ENCODE data around the gene PASD1. TPM values are rescaled to one million over a fixed set of nuclear protein-coding genes. Genes with fewer than 3 reads are reported as not detected.
A peak's percentile ranks its signal among the peaks of the same experiment; 100 is the strongest.

PASD1 gene
- total and polyA plus RNA-seq, 11 donors = 0.06 TPM; not detected in 10

DNA sequence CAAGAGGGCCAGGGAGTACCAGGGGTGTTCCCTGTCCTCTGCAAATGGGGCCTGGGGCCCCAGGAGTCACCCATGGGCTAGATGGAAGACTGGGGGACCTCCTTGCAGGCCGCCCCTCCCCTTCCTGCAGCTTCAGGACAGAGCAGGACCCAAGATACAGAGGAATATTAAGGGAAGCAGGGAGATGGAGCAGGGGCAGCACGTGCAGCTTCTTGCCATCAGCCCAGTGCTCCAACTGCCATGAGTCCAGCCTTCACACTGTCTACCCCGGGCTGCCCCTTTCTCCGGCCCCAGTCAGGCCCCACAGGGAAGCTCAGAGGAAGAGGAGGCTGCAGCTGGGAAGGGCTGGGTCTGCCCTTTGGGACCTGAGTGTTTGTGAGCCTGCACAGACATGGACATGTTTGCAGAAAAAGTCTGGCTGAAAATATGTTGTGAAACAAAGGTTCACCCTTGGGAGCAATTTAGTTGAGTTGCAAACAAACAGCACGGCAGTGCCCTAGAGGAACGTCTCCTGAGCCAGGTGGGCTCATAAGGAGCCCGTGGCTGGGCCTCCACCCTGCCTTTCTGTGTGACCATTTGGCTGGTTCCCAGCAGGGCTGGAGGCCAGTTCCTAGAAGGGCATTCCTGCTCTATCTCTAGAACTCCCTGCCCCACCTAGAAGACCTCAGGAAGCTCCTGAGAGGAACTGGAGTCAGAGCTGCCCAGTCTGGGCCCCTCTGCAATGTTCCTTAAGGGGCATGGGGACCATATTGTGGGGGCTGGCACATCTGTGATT, 161.3 kb downstream of the PASD1 start:
- Histone ChIP-seq H3K27ac (peak overlapping the region in 5 of 12 donors; percentile 42 to 75 (median 68)), H3K4me1 (peaks cover 0 to 26% (median 2%) of the 10 kb centered on the region in 12 donors), H3K4me3 (no peak overlapping the region), H3K9me3 (no peaks in the 10 kb centered on the region), H3K27me3 (peaks cover 0 to 2% (median 0%) of the 10 kb centered on the region in 9 donors), H3K36me3 (no peaks in the 10 kb centered on the region)
- DNase-seq (peak in 1 of 5 donors; percentile 22), ATAC-seq (peak in 1 of 4 donors; percentile 29)
- intact Hi-C loops (cut with DNase I) = loop anchor here in 3 of 10 donors (5.0 kb wide), 2 partner anchors 217 to 572 kb away; no protein-coding TSS in a partner anchor
- TF ChIP-seq, protein P1, sequence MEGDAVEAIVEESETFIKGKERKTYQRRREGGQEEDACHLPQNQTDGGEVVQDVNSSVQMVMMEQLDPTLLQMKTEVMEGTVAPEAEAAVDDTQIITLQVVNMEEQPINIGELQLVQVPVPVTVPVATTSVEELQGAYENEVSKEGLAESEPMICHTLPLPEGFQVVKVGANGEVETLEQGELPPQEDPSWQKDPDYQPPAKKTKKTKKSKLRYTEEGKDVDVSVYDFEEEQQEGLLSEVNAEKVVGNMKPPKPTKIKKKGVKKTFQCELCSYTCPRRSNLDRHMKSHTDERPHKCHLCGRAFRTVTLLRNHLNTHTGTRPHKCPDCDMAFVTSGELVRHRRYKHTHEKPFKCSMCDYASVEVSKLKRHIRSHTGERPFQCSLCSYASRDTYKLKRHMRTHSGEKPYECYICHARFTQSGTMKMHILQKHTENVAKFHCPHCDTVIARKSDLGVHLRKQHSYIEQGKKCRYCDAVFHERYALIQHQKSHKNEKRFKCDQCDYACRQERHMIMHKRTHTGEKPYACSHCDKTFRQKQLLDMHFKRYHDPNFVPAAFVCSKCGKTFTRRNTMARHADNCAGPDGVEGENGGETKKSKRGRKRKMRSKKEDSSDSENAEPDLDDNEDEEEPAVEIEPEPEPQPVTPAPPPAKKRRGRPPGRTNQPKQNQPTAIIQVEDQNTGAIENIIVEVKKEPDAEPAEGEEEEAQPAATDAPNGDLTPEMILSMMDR (IDR thresholded peaks at IDR 0.05) = no peak
- no peak for TF ChIP-seq POLR2A (IDR thresholded peaks at IDR 0.05)
- 37 to 43% (median 40%) methylated on average over 7 of the region's 7 CpGs for WGBS, 4 donors

DNA sequence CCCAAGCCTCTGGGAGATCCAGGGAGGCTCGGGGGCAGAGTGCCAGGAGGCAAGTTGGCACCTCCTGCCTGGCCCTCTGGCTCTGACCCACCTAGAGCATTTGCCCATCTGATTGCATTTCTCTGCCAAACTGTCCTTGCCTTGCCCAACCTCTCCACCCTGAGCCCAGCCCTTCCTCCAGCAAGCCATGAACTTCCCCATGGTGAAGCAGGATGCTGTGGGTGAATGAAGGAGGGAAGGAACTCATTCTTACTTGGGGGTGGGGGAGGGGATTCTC, 161.8 kb downstream of the PASD1 start:
- Histone ChIP-seq H3K27ac (peak overlapping the region in 5 of 12 donors; percentile 30 to 75 (median 59)), H3K4me1 (peaks cover 0 to 26% (median 2%) of the 10 kb centered on the region in 12 donors), H3K4me3 (no peak overlapping the region), H3K9me3 (no peaks in the 10 kb centered on the region), H3K27me3 (peaks cover 0 to 2% (median 0%) of the 10 kb centered on the region in 9 donors), H3K36me3 (no peaks in the 10 kb centered on the region)
- 14 to 46% (median 18%) methylated on average over 1 of the region's 1 CpG for WGBS, 4 donors
- no peak for ATAC-seq
- no peak for TF ChIP-seq POLR2A (IDR thresholded peaks at IDR 0.05)
- TF ChIP-seq, protein P1 (IDR thresholded peaks at IDR 0.05) = no peak
- no peak for DNase-seq
- intact Hi-C loops (cut with DNase I) = no loop called here

Other genes starting within 250 kb of the PASD1 start
- 10 to 100 TPM; 13.9 to 25.8 (median 21.1) TPM for gene VMA21, start 166.5 kb upstream of the PASD1 start, total RNA-seq
- 10 to 100 TPM in 1 of 2 donors, 1 to 10 TPM in 1; 5.7 to 12.4 TPM for gene VMA21, start 166.5 kb upstream of the PASD1 start, polyA plus RNA-seq
- gene PRRG3, start 131.8 kb downstream of the PASD1 start, total RNA-seq = 1 to 10 TPM; 1.1 to 5.7 (median 1.9) TPM
- gene PRRG3, start 131.8 kb downstream of the PASD1 start, polyA plus RNA-seq = under 1 TPM; 0.61 to 0.67 TPM
- 1 to 10 TPM in 1 of 9 donors, under 1 TPM in 4, not detected in 4; 0.27 to 1.1 (median 0.37) TPM for gene FATE1, start 152.4 kb downstream of the PASD1 start, total RNA-seq
- gene FATE1, start 152.4 kb downstream of the PASD1 start, polyA plus RNA-seq = under 1 TPM; 0.50 to 0.53 TPM
- not detected for gene CNGA2, start 171.1 kb downstream of the PASD1 start, total RNA-seq
- not detected for gene CNGA2, start 171.1 kb downstream of the PASD1 start, polyA plus RNA-seq